GM21526 (cell line): ENCODE data around the gene GRAPL.
"Not testable (repeated sequence)": the region's sequence is repeated elsewhere in the genome, so short reads cannot be mapped to it uniquely, and the experiment has no call there.

Experiments used
- ATAC-seq: cut with Tn5 transposase; IDR thresholded peaks from one replicate; pipeline ENCODE4 v1.9.1; 2021; ENCODE audit warnings: moderate library complexity; ENCODE audit not compliant: unreplicated experiment, low FRiP score

The GRAPL gene

DNA sequence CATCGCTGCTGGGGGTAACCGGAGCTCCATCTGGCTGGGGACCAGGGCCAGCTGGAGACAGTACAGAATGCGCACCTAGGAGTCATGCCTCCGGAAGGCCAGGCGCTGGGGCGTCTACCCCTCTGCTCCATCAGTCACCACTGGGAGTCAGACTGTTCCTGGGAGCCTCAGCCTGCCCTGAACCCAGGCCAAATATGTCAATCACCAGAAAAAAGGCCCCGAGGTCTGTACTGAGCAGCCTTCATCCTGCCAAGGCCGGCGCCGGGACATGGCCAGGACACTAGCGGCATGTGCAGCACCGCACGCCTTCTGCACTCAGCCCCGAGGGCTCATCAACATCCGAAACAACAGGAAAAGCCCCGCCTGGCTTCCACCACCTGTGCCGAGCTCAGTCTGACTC lies 8.7 kb downstream of the GRAPL start:
- ATAC-seq = not testable (repeated sequence)

DNA sequence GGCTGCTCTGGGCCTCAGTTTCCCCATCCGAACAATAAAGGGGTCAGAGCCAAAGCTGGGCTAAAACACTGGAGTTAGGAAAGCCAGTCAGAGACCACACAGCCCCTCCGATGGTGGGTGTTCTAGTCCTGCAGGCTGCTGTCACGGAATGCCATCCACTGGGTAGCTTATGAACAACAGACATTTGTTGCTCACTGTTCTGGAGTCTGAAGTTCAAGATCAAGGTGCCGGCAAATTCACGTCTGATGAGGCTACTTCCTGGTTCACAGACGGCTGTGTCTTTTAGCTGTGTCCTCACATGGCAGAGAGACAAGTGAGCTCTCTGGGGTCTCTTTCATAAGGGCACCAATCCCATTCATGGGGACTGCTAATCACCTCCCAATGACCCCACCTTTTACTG lies 9.2 kb downstream of the GRAPL start:
- ATAC-seq = not testable (repeated sequence)

DNA sequence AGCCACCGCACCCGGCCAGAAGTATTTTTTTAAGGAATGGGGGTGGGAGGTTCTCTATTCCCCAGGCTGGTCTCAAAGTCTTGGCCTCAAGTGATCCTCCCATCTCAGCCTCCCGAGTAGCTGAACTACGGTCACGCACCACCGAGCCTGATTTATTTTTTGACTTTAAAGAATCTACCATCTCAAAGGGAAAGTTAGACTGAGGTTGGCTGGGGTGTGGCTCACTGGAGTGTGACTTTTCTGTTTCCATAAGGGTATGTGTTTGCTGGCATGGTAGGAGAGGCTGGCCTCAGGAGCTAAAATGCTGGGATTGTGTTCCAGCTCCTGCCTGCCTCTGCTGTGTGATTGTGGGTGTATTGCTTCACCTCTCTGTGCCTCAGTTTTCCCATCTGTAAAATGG lies 10.6 kb downstream of the GRAPL start:
- not testable (repeated sequence) for ATAC-seq

DNA sequence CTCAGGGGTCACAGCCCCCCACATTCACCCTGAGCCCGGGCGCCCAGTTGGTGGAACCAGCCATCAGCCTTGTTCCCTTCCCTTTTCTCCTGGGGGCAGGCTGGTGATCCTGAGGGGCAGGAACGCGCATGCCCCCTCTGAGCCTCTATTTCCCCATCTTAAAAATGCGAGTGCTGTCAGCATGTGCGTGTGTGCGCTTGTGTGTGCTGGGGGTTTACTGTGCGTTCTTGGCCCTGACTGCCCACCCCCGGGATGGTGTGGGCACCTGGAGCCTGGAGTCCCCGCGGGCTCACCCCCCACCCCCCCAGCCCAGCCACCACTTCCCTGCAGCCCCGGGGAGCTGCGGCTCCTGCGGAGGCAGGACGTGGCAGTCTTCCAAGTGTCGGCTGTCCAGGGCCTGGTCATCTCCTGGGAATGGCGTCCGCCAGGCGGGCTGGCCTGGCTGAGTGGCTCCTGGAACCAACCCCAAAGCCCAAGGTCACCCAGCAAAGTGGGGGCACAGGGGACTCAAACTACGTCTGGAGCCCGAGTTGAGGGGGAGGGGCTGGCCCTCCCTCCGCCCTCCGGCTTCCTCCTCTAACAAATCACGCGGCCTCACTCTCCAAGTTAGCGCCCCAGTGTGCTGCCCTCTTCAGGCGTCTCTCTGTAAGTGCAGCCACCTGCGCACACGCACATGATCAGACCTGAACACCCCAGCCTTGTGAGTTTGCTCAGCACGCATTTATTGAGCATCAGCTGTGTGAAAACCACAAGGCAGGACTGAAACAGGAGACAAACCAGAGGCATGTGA lies 14.2 kb downstream of the GRAPL start:
- ATAC-seq = not testable (repeated sequence)

DNA sequence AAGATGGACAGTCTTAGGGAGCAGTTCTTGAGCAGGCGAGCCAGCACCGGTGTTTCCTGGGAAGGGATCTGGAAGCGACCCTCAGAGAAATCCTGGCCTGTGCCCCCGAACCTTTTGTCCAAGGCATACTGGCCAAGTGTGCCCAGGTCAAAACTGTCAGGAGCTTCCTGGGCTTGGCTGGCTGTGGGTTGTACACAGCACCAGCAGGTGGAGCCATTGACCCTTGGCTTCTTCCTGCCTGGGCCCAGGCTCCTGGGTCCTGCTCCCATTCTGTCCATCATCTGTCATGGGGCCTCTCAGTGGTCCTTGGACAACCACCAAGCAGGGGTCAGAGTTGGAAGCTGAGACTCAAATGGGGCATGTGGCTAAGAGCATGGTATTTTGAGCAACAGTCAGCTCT lies 15.0 kb downstream of the GRAPL start:
- ATAC-seq = not testable (repeated sequence)

DNA sequence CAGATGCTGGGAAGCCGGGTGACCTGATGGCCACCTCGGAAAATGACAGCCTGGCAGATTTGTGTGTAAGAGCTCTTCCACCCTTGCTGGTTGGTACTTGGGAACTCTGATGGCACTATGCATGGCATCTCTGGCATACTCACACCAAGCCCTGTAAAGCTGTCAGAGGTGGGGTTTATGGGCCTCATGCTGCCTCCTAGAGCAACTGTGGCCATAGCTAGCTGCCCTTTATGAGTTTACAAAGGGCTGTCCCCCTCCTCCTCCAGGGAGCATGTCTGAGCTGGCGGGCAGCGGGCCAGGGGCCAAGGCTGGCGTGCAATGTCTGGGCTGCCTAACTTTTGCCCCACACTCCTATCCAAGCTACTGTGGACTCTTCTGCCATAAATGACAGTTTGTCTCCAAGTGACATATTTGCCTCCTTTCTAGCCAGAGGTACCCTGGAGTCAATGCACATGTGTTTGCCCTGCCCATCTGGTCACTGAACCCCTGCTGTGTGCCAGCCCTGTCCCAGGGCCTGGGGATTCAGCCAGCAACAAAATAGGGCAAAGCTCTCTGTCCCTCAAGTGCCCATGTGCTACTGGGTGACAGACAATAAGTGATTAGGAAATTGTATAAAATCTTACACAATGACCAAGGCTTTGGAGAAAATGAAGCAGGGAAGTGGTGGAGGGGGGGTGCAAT lies 15.8 kb downstream of the GRAPL start:
- not testable (repeated sequence) for ATAC-seq

DNA sequence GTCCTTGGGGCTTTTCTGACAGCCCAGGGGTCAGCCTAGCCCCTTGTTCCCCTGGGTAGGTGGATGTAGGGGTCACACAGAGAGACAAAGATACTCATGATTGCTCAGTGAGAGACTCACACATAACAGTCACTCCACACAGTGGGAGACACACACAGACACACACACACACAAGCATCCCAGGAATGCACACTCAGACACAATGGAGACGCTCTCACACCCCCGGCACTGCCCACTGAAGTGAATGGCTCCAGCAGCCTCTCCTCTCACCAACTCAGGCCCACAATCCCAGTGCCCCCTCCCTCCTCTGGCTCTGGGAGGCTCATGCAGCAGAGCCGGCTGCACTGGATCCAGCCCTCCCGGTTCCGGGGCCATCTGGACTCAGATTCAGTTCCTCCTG lies 17.0 kb downstream of the GRAPL start:
- ATAC-seq = not testable (repeated sequence)

DNA sequence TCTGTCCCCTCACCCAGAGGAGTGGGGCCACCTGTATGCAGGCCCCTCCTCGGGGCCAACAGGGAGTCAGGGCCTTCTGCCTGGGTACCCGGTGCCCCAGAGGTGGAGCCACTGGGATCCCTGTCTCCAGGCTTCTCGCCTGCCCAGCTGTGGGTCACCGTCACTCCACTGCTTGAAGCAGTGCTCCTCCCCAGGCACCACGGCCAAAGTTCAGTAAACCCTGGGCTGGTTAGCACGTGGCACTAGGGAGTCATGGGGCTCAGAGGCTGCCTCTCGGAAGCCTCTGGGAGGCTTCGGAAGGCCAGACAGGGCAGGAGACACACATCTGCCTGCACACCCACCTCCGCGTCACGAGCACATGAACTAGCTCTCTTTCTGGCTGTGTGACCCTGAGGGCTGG lies 18.1 kb downstream of the GRAPL start:
- not testable (repeated sequence) for ATAC-seq

DNA sequence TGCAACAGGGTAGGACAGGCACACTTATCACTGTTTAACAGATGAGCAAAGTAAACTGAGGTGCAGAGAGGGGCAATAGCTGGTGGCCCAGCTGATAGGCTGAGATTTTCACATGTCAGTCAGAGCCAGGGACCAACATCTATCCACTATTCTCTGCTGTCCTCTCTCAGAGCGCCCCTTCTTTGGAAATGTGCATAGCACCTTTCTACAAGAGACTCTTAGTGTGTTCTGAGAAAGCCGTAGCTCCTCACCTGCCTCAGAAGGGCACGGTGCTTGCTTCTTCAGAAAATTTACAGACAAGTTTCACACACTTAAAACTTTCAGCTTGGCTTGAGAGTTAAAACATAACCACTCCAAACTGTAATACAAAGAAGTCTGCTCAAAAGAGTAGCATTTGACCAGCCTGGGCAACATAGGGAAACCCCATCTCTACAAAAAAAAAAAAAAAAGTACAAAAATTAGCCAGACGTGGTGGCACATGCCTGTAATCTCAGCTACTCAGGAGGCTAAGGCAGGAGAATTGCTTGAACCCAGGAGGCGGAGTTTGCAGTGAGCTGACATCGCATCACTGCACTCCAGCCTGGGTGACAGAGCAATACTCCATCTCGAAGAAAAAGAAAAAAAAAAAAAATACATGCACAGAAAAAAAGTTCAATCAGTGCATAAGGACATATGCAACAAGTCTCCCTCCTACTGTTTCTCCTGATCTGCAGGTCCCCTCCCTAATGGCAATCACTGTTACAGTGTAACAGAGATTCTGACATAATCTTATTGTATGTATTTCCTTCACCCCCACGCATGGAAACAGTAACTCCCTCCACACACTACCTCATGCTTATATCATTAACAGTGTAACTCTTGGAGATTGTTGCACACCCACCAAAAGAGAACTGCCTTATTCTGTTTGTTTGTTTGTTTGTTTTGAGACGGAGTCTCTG lies 23.6 kb downstream of the GRAPL start:
- ATAC-seq = not testable (repeated sequence)

DNA sequence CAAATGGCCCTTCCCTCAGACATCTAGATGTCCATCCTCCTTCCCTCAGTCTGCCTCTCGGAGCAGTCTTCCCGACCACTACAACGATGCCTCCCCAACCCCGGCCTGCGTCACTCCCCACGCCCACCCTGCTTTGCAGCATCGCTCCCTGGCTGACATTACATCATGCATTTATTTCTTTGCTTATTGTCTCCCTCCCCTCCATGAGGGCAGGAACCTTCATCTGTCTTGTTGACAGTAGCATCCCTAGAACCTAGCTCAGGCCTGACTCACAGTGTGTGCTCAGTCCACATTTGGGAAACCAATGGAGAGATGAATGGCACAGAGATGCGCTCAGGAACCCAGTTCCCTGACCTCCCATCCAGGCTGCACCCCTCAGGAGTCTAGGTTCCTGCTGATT lies 30.2 kb downstream of the GRAPL start:
- not testable (repeated sequence) for ATAC-seq

DNA sequence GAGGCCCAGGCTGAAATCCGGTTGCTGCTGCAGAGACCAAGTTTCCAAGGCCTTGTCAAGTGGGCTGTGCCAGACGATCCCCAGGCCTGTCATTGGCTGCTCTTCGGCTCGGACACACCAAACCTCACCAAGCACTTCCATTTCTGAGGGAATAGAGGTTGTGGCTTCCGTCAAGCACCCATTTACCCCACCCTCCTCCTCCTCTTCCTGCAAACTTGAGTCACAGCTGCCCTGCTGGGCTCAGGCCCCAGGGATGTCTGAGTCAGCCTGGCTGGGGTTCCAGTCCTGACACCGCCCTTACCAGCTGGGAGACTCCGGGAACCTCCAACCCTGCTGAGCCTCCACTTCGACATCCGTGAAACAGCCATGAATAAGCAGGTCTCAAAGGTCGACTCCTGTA lies 31.1 kb downstream of the GRAPL start:
- ATAC-seq = not testable (repeated sequence)

DNA sequence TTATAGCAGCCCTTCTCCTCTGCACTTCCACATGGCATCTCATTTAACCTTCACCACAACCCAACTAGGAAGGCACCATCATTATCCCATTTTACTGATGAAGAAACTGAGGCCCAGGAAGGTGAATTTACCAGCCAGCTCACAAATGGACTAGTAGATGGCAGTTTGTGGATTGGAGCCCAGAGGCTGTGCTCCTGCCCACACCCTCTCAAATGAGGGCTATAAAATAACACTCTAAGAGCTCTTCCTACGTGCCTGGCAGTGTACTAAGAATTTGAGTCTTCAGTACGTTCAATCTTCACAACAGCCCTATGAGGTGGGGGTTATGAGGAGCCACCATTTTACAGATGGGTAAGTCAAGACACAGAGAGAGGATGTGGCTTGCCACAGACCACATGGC lies 31.5 kb downstream of the GRAPL start:
- not testable (repeated sequence) for ATAC-seq

DNA sequence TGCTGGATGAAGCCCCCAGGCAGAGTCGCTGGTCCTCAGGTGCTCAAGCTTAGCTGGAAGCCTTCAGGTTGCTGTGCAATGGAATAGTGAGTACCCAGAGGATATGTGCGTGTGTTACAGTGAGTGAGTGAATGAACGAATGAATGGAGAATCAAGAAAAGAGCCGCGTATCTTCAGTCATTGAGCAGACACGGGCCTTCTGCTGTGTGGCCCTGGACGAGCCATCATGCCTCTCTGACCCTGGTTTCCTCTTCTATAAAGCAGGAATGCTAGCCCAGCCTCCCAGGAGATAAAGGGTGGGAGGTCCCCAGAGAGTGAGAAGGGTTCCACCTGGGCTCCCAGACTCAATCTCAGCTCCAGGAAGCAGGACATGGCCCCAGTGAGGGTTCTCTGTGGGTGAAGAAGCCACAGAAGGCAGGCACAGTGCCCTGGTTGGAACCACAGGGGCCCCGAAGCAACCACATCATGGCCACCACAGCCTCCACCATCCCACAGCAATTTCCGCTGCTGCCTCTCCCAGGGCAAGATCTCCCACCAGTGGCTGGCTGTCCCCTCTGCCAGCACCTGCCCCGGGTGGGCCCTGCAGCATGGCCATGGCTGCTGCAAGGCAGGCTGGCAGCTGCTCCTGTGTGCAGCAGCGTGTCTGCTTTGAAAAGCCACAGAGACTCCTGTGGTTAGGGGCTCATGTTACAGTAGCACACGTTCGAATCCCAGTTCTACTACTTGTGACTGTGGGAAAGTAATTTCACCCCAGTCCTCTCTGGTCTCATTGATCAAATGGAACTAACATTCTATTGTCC lies 34.1 kb downstream of the GRAPL start:
- ATAC-seq = not testable (repeated sequence)

DNA sequence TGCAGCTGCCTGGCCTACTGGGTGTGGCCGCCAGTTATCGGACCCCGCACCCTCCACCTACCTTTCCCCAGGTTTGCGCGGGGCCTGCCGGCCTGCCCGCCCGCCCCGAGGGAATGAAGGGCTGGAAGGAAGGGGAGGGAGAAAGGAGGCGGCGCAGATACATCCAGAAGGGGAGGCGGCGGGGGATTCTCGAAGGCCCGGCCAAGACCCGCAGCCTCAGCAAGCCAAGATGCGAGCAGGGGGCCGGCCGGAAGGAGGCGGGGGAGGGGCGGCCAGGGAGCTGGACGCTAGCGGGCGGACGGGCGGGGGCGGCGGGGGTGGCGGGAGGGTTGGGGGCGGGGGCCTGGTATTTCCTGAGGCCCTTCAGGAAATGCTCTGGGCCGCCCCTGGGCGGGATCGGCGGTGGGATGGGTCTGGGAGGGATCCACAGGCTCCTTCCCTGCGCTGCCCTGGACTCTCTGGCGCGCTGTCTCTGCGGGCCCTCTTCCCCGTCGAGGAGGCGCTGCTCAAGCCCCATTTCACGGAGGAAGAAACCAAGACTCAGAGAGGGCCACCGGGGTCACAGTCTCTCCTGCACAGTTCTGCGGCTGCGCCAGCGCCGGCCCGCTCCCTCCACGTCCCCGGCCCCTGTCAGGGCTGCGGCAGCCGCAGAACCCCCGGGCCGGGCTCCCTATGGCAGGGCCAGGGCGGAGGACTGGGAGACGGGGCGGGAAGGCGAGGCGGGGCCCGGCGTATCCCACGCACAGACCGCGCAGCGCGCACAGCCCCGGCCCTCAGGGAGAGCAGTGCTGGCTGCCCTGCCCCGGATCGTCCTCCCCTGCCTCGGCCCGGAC lies 35.2 kb downstream of the GRAPL start:
- not testable (repeated sequence) for ATAC-seq

DNA sequence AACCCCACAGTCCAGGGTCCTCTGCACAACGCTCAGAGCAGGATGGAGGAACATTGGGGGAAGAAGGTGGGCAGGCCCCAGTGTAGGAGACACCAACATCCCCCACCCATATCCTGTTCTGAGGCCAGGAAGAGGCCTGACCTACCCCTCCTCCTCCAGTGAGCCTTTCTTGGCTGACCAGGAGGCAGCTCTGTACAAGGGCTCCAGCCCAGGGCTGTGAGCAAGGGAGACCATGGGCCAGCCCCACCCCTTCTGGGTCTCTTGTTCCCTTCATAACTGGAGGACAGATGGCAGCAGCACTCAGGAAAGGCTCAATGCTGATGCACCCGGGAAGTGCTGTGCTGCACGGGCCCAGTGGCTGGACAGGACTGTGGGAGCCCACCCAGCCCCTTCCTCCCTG lies 47.0 kb downstream of the GRAPL start:
- not testable (repeated sequence) for ATAC-seq

DNA sequence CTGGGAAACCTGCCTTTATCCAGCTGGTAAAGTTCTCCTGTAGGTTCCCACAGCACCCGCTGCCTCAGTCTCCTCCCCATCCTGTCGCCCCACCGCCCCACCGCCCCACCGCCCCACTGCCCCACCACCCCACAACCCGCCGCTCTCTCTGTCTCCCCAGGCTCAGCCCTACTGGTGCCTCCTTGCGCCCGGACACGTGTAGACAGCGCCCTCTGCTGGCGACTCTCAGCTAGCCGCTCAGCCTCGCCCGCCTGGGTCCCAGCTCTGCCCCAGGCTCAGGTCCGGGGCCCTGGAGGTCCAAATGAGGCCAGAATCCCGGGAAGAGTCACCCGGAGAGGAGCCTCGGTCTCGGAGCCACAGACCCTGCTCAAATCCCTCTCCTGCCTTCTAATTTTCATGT lies 48.0 kb downstream of the GRAPL start:
- ATAC-seq = not testable (repeated sequence)

DNA sequence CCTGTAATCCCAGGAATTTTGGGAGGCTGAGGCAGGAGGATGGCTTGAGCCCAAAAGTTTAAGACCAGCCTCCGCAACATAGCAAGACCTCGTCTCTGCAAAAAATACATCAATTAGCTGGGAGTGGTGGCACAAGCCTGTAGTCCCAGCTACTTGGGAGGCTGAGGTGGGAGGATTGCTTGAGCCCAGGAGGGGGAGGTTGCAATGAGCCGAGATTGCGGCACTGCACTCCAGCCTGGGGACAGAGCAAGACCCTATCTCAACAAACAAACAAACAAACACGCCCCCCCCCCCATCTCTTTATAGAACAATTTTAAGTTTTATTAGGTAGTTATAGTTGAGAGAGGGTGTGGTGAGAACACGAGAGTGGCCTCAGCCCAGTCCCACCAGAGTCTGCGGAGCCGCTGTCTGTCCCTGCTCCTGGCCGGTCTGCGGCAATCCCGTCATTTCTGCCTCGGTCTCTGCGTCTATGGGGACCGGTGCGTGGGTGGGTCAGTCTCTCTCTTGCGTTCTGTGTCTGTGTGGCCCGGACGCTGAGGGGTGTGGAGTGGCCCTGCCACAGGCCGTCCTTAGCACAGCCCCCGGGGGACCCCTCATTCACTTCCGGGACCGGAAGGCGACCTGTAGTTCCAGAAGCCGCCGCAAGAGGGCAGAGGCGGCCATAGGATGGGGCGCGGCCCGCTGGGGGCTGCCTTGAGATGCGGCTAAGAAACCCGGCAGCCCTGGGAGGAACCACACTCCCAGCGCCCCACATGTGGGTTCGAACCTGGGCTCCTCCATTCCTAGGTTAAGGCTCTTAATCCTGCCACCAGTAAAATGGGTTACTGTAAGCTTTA lies 53.9 kb downstream of the GRAPL start:
- ATAC-seq = peak; percentile 67
